MM.1S (cell line): ENCODE data around the gene KDM2A.
"Not testable (repeated sequence)": the region's sequence is repeated elsewhere in the genome, so short reads cannot be mapped to it uniquely, and the experiment has no call there.

ENCODE experiments used
- DNase-seq: peaks from one replicate; pipeline ENCODE4 v3.0.0-alpha.2; 2015
- H2AFZ ChIP-seq: fragments of 300-600 bp; sonication (generic); 2 replicates; pipeline ENCODE4 v1.6.0; 2016; ENCODE audit warnings: antibody characterized with exemption, low read length
- H3F3A ChIP-seq: fragments of 300-600 bp; sonication (generic); 2 replicates; pipeline ENCODE4 v1.6.1; 2016; ENCODE audit warnings: mild to moderate bottlenecking, antibody characterized with exemption, low read length, moderate library complexity, mixed read lengths; ENCODE audit not compliant: insufficient read depth
- H3K27ac ChIP-seq: fragments of 300-600 bp; sonication (generic); 2 replicates; pipeline ENCODE4 v1.5.1; 2016; ENCODE audit warnings: mild to moderate bottlenecking, low read length
- H3K27me3 ChIP-seq: fragments of 300-600 bp; sonication (generic); replicated peaks from 2 replicates; pipeline ENCODE4 v1.6.0; 2016; ENCODE audit warnings: low read length; ENCODE audit not compliant: insufficient read depth
- H3K36me3 ChIP-seq: fragments of 300-600 bp; sonication (generic); replicated peaks from 2 replicates; pipeline ENCODE4 v1.6.1; 2016; ENCODE audit warnings: mild to moderate bottlenecking, low read length, mixed read lengths; ENCODE audit not compliant: insufficient read depth
- H3K4me1 ChIP-seq: fragments of 300-600 bp; sonication (generic); 2 replicates; pipeline ENCODE4 v1.6.1; 2016; ENCODE audit warnings: low read length, mixed read lengths
- H3K4me2 ChIP-seq: fragments of 300-600 bp; sonication (generic); 2 replicates; pipeline ENCODE4 v1.6.0; 2016; ENCODE audit warnings: low read depth, low read length
- H3K4me3 ChIP-seq: fragments of 300-600 bp; sonication (generic); 2 replicates; pipeline ENCODE4 v1.5.1; 2016; ENCODE audit warnings: low read length, mixed read lengths
- H3K79me2 ChIP-seq: fragments of 300-600 bp; sonication (generic); 2 replicates; pipeline ENCODE4 v1.6.1; 2016; ENCODE audit warnings: mixed run types, low read length, mixed read lengths
- H3K9ac ChIP-seq: fragments of 300-600 bp; sonication (generic); 2 replicates; pipeline ENCODE4 v1.6.1; 2016; ENCODE audit warnings: low read length, mixed read lengths
- H3K9me2 ChIP-seq: fragments of 300-600 bp; sonication (generic); replicated peaks from 2 replicates; pipeline ENCODE4 v1.6.1; 2016; ENCODE audit warnings: mild to moderate bottlenecking, low read length, mixed read lengths; ENCODE audit not compliant: insufficient read depth
- H3K9me3 ChIP-seq: fragments of 300-600 bp; sonication (generic); replicated peaks from 2 replicates; pipeline ENCODE4 v1.6.1; 2016; ENCODE audit warnings: mild to moderate bottlenecking, low read length, mixed read lengths; ENCODE audit not compliant: insufficient read depth
- H4K20me1 ChIP-seq: fragments of 300-600 bp; sonication (generic); 2 replicates; pipeline ENCODE4 v1.6.1; 2016; ENCODE audit warnings: mild to moderate bottlenecking, low read length, moderate library complexity, mixed read lengths; ENCODE audit not compliant: insufficient read depth
- CTCF ChIP-seq: fragments of 300-600 bp; sonication (generic); IDR thresholded peaks from 2 replicates; pipeline ENCODE4 v1.5.1; 2016; ENCODE audit warnings: antibody characterized with exemption, low read length, mixed read lengths
- EZH2 ChIP-seq: fragments of 300-600 bp; sonication (generic); optimal IDR thresholded peaks from 2 replicates; pipeline ENCODE3; 2017; ENCODE audit warnings: low read depth, mild to moderate bottlenecking, antibody characterized with exemption, low read length, mixed read lengths
- EZH2phosphoT487 ChIP-seq: fragments of 300-600 bp; sonication (generic); IDR thresholded peaks from 2 replicates; pipeline ENCODE4 v1.6.1; 2018; ENCODE audit warnings: antibody characterized with exemption, low read length

KDM2A gene

GRCh38 chr11:67230406-67230805 lies 111.3 kb downstream of the KDM2A start:
- no peak for DNase-seq

GRCh38 chr11:67230886-67231285 lies 111.8 kb downstream of the KDM2A start:
- no peak overlapping the region for H2AFZ ChIP-seq
- no peaks in the 10 kb centered on the region for H3K9me3 ChIP-seq
- peaks cover 32% of the 10 kb centered on the region for H3K79me2 ChIP-seq
- H3K27me3 ChIP-seq = no peaks in the 10 kb centered on the region
- H3F3A ChIP-seq = peaks cover 6% of the 10 kb centered on the region; the same call in 1 of the 2 replicates
- H3K27ac ChIP-seq = no peak overlapping the region
- H3K36me3 ChIP-seq = no peaks in the 10 kb centered on the region; the same call in 1 of the 2 replicates
- H3K9ac ChIP-seq = no peak overlapping the region
- H3K4me3 ChIP-seq = no peak overlapping the region
- H3K4me1 ChIP-seq = peaks cover 4% of the 10 kb centered on the region; the same call in 1 of the 2 replicates
- TF ChIP-seq EZH2phosphoT487 (no peak), CTCF (no peak), EZH2 (no peak)
- H3K9me2 ChIP-seq = no peaks in the 10 kb centered on the region
- no peak overlapping the region for H3K4me2 ChIP-seq
- no peak for DNase-seq
- no peaks in the 10 kb centered on the region for H4K20me1 ChIP-seq

More at GRCh38 chr11:67230406-67230805, 111.3 kb downstream of the KDM2A start:
- Histone ChIP-seq H3K9me3 (no peaks in the 10 kb centered on the region), H3K27me3 (no peaks in the 10 kb centered on the region), H3F3A (peaks cover 6% of the 10 kb centered on the region; the same call in 1 of the 2 replicates), H3K4me3 (no peak overlapping the region), H2AFZ (no peak overlapping the region), H3K79me2 (peaks cover 27% of the 10 kb centered on the region), H3K4me1 (peaks cover 4% of the 10 kb centered on the region; the same call in 1 of the 2 replicates), H3K9ac (no peak overlapping the region), H3K36me3 (no peaks in the 10 kb centered on the region; the same call in 1 of the 2 replicates), H3K27ac (no peak overlapping the region), H3K4me2 (no peak overlapping the region), H3K9me2 (no peaks in the 10 kb centered on the region), H4K20me1 (no peaks in the 10 kb centered on the region)
- no peak for TF ChIP-seq CTCF
- TF ChIP-seq EZH2phosphoT487 = no peak
- TF ChIP-seq EZH2 = no peak

- no peak for DNase-seq
- Histone ChIP-seq H3F3A (peaks cover 13% of the 10 kb centered on the region), H3K9ac (no peak overlapping the region), H3K79me2 (peaks cover 54% of the 10 kb centered on the region), H3K4me1 (peaks cover 12% of the 10 kb centered on the region), H2AFZ (no peak overlapping the region), H3K9me2 (no peaks in the 10 kb centered on the region), H3K9me3 (no peaks in the 10 kb centered on the region), H3K4me2 (no peak overlapping the region), H3K4me3 (no peak overlapping the region), H3K27ac (peak overlapping the region; percentile 7; the same call in 1 of the 2 replicates), H4K20me1 (no peaks in the 10 kb centered on the region), H3K27me3 (no peaks in the 10 kb centered on the region), H3K36me3 (no peaks in the 10 kb centered on the region)
- TF ChIP-seq EZH2phosphoT487 (no peak), CTCF (no peak), EZH2 (no peak)
Observed at GRCh38 chr11:67233584-67234190, 114.6 kb downstream of the KDM2A start.

GRCh38 chr11:67234571-67234970 lies 115.5 kb downstream of the KDM2A start:
- Histone ChIP-seq H3K79me2 (peaks cover 58% of the 10 kb centered on the region), H3K4me1 (peaks cover 20% of the 10 kb centered on the region), H3F3A (peaks cover 22% of the 10 kb centered on the region)
- not testable (repeated sequence) for H3K27me3 ChIP-seq, H3K9me3 ChIP-seq, H2AFZ ChIP-seq, H3K4me2 ChIP-seq, H3K9ac ChIP-seq, DNase-seq, H3K36me3 ChIP-seq, H3K4me3 ChIP-seq, H3K27ac ChIP-seq, H4K20me1 ChIP-seq, H3K9me2 ChIP-seq
